Fibroblast of skin of back (primary cell): ENCODE data around the gene NEO1.
"Not testable (repeated sequence)": the region's sequence is repeated elsewhere in the genome, so short reads cannot be mapped to it uniquely, and the experiment has no call there.

ENCODE experiments used
- DNase-seq: peaks from one replicate; pipeline ENCODE4 v3.0.0-alpha.2; 2013

Gene NEO1

DNA sequence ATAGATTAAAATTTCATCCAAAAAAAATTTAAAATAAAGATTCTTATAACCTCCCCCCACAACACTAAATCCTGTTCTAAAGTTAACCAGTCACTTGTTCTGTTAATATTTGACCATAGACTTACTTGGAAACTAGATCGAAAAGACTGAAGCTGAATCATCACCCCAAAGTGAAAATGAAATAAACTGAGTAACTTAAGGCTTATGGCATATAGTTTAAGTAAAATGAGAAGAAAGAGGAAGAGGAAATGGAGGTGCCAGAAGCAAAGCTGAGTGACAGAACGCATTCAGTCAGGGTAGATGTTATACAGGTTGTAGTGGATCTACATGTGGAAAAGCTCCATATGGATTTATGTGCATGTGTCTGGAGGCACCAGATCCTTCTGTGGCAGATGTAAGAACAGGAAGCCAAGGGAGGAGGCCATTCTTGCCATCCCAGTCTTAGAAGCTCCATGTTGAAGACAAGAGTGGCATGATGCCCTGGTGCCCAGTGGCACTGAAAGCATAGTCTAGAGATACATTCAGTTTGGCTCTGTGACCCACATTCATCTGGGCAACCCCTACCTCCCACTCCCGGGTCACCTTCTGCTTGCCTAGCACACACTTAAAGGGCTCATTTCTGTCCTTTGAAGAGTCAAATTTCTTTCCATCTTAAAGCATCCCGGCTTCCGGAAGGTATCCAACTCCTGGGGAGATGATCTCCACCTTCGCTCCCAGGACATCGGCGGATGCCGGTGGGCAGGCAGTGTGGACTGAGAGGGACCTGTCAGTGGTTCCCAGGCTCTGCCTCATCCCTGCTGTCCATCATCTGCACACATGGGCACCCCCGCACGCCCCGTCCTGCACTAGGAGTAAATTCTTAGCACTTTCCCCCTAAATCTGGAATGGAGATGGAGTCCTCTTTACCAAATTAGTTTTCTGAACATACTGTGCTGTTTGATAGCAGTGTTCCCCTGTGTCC, 90.8 kb downstream of the NEO1 start:
- DNase-seq, result no peak

DNA sequence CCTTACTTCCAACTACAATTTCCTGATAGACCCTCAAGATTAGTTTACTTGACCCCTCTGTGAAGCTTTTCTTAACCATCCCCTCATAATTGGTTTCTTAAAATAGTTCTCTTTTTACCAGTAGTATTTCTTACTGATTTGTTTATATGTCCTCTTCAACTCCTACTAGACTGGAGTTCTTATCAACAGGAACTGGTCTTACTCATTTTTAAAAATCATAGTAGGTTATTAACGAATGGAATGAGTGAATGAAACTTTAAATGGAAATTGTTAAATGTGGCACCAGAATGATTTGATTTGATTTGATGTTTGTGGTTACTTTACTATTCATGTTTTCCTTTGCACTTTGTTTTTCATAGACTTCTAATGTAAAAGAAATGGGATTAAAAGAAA, 91.5 kb downstream of the NEO1 start:
- DNase-seq, result no peak

DNA sequence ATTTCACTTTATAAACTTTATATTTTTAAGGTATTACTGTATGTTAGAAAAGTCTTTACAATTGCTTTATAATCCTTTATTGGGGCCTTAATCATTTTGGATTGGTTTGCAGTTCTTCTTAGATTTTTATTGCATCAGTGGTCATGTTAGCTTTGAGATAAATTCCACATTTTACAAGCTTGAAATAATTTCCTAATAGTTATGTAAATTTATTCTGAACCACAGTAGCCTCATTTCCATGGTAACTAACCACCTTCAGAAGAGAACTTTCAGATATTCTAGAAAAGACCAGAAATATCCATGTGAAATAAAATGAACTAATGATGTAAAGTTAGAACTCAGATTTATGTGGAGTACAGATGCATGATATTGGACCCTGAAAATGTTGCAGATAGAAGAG, 94.2 kb downstream of the NEO1 start:
- DNase-seq, result no peak

DNA sequence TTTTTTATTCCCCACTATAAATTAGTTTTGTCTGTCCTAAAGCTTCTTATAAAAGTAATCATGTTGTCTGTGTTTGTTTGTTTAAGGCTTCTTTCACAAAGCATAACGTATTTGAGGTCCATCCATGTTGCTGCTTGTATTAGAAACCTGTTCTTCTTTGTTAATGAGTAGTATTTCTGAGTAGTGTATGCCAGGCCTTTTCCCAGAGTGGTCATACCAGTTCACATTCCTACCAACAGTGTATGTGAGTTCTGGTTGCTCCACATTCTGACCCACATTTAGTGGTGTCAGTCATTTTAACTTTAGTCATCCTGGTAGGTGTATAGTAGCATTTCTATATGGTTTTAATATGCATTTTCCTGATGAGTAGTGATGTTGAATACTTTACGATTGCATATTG, 98.6 kb downstream of the NEO1 start:
- DNase-seq, result no peak

DNA sequence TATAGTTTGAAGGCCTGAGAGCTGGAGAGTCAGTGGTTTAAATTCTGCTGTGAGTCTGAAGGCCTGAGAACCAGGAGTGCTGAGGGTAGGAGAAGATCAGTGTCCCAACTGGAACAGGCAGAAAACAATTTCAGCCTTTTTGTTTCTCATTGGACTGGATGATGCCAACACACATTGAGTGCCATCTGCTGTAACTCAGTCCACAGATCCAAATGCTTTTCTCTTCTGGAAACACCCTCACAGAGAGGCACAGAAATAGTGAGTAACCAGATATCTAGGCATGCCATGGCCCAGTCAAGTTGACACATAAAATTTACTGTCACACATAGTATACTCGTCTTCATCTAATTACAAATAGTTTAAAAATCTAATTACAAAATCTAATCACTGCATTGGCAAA, 100.8 kb downstream of the NEO1 start:
- no peak for DNase-seq

DNA sequence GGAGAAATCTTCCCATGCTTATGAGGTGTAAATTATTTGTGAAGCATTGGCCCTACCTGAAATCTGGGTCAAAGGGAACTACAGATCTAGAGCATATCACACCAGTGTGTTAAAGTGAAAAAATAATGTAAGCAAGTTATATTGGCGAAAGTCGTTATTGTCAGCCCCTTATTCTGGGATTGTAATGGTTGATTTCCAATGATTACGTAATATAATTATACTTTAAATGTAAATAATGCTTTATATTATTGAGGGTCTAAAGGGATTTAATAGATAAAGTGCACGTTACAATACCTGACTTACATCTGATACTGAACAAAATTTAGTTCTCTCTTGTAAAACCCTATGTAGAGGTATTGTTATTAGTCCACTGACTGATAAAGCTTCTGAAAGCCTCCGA, 101.2 kb downstream of the NEO1 start:
- no peak for DNase-seq

DNA sequence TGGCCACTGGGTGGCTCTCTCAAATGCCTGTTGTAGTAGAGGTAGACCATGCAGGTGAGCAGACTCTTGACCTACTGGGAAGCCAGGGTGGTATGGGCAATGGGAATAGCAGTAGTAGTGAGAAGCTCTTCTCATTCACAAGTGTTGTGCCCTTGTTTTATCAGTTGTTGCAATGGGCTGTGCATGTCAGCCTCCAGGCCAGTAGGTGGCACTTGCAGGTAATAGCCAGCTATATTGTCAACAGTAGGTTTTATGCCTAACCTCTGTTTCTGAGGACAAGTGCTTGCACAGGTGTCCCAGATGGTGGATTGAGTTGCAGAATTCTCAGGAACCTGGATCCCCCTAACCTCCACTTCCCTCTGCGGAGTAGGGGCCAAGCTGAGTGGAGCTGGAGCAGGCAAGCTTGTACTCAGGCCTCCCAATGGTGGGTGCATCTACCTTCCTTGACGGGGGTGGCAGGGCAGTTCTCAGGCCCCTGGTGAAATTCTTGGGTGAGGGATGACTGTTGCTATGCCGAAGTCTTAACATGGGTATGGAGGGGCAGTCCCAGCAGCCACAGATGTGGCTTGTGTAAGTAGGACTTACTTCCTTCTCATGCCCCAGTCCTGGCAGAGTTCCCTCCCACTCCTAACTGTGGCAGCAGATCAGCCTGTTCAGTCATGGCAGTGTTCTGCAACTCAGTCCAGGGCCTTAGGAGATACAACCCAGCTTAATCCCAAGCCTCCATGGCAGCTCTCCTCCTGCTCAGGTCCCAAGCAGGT, 104.3 kb downstream of the NEO1 start:
- no peak for DNase-seq

DNA sequence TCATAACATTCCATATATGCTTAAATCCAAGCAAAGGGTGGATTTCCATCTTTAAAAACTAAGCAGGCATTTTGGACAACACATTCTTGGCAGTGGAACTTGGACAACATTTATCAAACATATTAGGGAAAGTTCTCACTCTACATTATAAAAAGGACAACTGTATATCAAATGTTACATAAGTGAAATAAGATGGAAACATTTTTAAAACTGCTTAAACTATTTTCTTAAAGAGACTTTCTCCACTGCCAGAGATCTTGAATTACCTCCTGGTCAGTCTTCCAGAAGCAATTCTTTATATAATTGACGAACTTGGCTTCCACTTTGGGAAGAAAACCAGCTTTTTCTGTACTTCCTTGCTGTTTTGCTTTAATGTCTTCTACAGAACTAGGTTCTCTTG, 109.3 kb downstream of the NEO1 start:
- peak; percentile 2 for DNase-seq

DNA sequence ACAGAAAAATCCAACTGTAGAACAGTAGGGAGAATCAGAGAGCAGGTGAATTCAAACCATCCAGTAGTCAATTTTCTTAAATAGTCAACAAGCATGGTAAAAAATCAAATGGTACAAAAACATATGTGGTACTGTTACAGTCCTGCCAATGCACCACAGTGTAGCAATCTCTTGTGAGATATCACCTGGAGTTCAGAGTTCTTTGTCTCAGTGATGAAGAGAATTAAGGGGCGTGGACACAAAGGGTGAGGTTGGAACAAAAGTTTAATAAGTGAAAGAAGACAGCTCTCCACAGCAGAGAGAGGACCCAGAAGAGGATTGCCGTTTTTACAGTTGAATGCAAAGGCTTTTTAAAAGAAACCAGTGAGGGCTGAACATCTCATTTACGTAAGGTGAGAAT, 113.2 kb downstream of the NEO1 start:
- DNase-seq, result no peak

DNA sequence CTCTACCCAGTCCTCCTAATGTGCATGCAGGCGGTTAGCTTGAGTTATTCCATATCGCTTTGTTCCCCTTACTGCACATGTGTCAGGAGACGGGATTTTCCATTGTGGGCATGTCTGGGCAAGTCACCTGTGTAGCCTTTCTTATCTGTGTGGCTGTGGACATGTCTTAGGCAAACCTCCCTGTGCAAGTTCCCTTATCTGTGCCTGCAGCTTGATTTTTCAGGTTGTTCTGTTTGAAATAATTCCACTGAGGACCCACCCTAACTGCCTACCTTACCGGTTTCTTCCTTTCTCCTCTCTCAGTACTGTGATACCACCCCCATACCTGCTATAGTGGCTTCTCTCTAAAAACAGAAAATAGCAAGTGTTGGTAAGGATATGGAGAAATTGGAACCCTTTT, 113.6 kb downstream of the NEO1 start:
- no peak for DNase-seq

DNA sequence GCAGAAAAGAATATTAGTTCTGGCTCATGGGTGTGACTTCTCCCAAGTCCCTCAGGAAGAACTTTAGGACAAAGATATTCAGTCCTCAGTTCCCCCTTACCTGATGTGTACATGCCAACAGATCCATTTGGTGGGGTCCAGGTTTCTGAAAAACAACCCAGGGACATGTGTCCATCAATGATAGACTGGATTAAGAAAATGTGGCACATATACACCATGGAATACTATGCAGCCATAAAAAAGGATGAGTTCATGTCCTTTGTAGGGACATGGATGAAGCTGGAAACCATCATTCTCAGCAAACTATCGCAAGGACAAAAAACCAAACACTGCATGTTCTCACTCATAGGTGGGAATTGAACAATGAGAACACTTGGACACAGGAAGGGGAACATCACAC, 114.4 kb downstream of the NEO1 start:
- DNase-seq, result not testable (repeated sequence)

DNA sequence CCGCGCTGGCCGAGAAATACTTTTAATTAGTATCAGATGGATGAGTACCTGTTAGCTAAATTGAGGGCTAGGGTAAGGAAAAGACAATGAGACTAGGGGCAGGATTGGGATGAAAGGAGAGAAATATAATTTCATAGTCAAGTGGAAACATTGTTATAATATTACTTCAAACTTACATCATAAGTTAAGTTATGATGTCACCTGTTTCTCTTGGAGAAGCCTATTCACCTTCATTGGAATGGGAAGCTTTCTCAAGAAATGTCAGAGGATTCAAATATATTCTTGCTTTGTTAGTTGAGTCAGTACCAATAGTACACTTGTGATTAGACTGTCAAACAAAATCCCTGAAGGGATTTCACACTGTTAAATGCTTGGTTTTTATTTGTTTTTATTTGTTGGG, 116.2 kb downstream of the NEO1 start:
- DNase-seq, result no peak

DNA sequence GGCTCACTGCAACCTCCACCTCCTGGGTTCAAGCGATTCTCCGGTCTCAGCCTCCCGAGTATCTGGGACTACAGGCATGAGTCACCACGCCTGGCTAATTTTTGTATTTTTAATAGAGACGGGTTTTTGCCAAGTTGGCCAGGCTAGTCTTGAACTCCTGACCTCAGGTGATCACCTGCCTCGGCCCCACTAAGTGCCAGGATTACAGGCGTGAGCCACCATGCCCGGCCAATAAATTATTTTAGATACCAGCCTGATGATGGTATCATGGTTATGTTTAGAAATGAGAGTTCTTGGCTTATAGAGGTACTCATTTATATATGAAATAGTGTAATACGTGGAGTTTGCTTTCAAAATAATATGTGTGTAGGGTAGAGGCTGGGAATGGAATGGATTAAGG, 119.4 kb downstream of the NEO1 start:
- no peak for DNase-seq

DNA sequence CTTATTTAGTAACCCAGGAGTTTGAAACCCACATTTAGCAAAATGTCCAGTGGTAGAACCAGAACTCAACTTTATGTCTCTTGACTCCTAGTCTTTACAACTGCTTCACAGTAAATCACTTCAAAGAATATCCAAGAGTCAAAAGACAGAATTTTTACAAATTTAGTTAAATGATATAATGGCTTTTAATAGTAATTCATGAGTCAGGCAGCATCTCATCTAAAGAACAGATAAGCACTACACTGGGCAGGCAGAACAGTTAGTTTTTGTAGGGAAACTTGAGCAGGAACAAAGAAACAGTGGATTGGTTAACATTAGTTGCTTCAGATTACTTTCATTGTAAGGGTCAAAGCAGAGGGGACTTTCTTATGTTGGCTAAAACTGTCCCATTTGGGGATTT, 120.2 kb downstream of the NEO1 start:
- DNase-seq, result no peak

DNA sequence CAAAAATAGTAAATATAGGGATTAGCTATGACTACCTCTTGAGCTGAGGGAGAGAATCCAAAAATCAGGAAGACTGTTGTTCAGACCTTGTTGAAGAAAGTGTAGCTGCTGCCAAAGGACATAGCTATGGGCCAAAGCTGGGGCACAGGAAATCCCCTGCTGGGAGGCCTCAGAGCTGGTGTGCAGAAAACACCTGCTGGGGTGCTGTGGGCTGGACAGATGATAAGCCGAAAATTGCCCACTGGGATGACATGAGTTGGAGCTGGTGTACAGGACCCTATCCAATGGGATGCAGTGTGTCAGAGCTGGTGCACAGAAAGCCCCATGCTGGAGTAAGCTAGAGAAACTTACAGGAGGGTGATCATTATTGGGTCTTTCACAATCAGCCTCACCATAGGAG, 121.9 kb downstream of the NEO1 start:
- DNase-seq, result no peak

DNA sequence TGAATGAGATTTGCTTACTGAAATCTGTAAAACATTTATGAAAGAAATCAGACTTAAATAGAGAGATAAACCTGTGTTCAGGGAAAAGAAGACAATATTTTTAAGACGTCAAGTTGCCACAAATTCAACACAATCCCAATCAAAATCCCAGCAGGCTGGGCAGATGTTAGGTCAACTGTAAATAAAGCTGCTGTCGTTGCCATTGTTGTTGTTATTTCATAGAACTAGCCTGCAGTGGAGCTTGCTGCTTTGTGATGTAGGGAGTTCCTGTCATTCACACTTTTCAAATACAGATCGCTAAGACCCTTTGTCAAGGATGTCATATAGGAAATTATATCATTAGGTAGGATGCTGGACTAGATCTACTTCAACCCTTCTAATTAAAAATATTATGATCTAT, 123.1 kb downstream of the NEO1 start:
- DNase-seq, result no peak

DNA sequence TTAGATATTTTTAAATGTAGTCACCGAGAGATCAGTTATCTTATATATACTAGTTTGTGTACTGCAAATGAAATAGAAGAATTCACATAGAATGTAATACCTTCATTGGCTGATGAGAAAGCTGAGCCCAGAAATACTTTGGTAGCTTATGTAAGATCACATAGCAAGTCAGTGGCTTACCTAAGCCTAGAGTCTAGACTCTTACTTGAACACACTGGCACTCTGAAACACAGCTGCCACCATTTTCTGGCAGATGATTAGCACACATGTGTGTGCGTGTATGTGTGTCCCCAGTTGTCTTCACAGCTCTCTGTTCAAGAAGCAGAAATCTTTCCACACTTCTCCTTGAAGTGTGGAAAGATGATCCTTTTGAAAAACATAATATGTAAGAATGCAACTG, 124.3 kb downstream of the NEO1 start:
- no peak for DNase-seq

DNA sequence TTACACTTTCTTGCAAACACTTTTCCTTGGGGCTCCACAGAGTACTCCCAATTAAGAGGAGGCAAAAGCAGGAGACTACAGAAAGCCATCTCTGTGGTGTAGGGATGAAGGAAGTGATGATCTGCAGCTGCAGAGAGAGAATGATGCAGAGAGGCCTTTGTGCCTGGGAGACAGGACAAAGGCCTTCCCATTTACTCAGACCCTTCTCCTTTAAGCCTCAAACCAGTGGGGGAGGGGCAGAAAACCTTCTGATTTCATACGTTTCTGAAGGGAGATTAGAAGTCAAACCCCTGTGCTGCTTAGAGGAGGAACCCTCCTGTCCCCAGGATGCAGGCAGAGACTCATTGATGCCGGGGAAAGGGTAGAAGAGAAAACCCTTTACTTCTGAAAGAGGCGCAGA, 130.8 kb downstream of the NEO1 start:
- no peak for DNase-seq

DNA sequence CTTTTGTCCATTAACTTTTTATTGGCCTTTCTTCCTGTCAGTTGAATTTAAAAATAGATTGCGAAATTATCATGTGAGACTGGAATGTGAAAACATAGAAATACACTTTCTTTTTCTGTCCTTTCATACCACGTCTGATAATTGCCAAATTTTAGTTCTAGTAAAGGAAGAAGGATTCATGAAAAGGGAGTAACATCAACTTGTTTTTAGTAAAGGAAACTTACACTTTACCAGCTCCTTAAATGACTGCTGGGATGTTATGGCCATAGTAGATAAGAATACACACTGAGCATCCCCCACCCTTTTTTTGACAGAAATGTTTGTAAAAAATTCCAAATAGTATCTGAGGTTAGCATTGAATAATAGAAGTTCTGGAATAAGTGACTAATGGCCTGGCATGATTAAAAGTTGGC, 137.9 kb downstream of the NEO1 start:
- DNase-seq, result peak; percentile 24

DNA sequence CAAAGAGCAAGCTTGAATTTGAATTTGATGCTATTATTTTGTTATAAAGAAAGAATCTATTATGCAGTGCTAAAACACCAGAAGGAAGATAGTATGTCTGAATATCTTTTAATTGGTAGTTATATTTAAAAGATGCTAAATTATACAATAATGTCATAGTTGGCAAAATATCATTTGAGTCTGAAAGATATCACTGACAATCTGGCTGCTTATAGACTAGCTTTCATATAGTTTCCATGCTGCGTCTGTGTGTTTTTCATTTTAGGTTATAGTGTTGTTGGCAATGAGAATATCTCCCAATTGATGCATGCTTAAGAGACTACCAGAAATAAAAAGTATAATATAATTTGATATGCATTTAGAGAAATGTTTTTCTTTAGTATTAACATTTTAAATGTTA, 142.9 kb downstream of the NEO1 start:
- DNase-seq, result no peak

DNA sequence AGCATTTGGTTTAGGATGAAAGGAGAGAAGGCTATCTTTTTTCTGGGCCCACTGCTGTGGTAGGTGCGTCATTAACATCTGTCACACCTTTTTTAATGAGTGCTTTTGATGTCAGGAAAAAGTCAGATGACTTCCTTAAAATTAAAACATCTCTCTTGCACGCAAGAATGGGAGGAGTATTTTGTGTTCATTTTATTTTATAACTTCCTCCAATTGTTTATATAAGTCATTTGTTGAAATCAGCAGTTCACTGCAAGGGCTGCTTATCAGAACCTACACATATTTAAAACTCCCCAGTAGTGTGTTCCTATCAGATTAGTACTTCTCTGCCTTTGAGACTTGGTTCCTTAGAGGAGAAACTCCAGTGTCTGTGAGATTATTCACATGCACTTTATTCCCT, 143.8 kb downstream of the NEO1 start:
- DNase-seq, result no peak

DNA sequence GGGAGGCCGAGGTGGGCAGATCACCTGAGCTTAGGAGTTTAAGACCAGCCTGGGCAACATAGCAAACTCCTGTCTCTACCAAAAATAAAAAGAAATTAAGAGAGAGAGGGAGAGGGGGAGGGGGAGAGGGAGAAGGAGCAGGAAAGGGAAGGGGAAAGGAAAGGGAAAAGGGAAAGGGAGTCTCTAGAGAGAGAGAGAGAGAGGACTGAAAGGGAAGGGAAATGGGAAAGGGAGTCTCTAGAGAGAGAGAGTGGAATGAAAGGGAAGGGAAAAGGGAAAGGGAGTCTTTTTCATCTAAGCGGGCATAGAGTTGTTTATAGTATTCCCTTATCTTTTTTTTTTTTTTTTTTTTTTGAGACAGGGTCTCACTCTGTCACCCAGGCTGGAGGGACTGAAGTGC, 148.1 kb downstream of the NEO1 start:
- no peak for DNase-seq

DNA sequence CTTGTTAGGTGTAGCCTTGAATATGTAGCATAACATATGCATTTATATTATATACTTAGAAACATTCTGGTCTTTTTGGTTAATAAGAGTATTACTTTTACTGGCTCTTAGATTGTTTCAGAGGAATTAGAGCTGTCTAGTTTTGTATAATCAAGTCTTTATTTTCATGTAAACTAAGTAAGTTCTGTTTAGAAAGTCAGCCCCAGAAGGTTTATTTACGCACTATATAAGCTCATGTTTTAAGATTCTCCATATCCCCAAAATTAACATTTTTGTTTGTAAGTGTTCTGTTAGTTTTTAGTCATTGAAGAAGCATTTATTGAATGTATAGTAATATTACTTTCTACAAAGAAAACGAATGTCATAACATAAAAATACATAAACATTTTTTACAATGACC, 158.4 kb downstream of the NEO1 start:
- DNase-seq, result no peak

DNA sequence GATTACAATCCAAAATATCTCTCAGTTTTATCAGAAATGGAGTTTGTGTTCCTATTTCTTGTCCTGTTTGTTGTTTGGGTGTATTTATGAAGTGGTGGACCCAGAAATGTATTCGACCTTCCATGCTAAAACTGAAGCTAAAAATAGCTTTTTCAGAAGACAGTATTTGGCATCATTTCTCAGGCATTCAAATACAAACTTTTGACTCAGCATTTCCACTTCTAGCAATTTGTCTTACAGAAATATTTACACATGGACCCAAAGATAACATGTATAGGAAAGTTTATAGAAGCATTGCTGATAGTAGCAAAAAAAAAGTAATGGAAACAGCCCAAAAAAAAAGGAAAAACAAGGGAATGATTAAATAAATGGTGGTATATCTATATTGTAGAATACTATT, 160.2 kb downstream of the NEO1 start:
- peak; percentile 59 for DNase-seq
